ENCODE measurements around the gene RAPGEF6. TPM values are rescaled to one million over a fixed set of nuclear protein-coding genes. Genes with fewer than 3 reads are reported as not detected.

RAPGEF6 gene
- total RNA-seq, 1 donor from 2014 or later, result 16.9 TPM

DNA sequence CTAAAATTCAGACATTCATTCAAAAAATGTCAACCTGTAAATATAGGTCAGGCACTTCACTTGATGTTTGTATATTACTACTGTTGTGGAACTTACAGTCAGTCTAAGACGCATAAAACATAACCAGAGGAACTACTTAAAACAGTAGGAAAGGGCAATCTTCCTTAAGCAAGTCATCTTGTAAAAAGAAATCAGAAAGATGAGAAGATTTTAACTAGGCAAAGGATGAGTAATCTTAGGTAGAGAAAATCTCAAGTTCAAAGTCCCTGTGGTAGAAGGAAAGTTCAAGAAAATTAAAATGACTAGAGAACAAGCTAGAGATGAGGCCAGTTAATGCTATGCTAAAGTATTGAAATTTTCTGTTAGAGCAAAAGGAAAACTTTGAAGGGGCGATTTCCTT is 152.4 kb downstream of the RAPGEF6 start:
- peaks cover 4% of the 10 kb centered on the region for H3K36me3 Mint-ChIP-seq (ENCODE audit: low read depth, unreplicated experiment)
- H3K27ac Mint-ChIP-seq (ENCODE audit: unreplicated experiment), result no peak overlapping the region
- H3K4me3 Mint-ChIP-seq (ENCODE audit: unreplicated experiment), result no peak overlapping the region
- peaks cover 24% of the 10 kb centered on the region for H3K4me1 Mint-ChIP-seq (ENCODE audit: unreplicated experiment)
- H3K9me3 Mint-ChIP-seq (ENCODE audit: unreplicated experiment), result no peaks in the 10 kb centered on the region
- no peak for TF ChIP-seq CTCF (IDR thresholded peaks at IDR 0.05; ENCODE audit: unreplicated experiment)
- no peak for DNase-seq (ENCODE audit: low spot score)
- H3K27me3 Mint-ChIP-seq (ENCODE audit: unreplicated experiment), result no peaks in the 10 kb centered on the region

DNA sequence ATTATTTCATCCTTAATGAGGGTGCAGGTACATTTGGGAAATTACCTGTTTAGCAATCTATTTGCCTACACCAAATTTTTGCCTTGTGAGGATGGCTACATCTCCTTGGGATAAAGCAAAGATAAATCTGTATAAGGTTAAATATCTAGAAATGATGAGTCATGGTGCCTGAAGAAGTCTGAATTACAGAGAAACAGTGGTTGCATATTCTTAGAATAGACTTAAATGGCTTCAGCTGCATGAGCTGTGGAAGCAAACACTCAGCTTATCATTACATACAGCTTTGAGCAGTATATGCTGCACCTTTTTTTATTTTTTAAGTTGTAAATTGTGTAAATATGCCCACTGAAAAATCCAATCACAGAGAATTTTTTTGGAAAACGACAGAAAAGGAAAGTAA is 153.5 kb downstream of the RAPGEF6 start:
- H3K4me1 Mint-ChIP-seq (ENCODE audit: unreplicated experiment), result peaks cover 19% of the 10 kb centered on the region
- no peak overlapping the region for H3K27ac Mint-ChIP-seq (ENCODE audit: unreplicated experiment)
- no peaks in the 10 kb centered on the region for H3K36me3 Mint-ChIP-seq (ENCODE audit: low read depth, unreplicated experiment)
- H3K27me3 Mint-ChIP-seq (ENCODE audit: unreplicated experiment), result no peaks in the 10 kb centered on the region
- no peaks in the 10 kb centered on the region for H3K9me3 Mint-ChIP-seq (ENCODE audit: unreplicated experiment)
- TF ChIP-seq CTCF (IDR thresholded peaks at IDR 0.05; ENCODE audit: unreplicated experiment), result no peak
- H3K4me3 Mint-ChIP-seq (ENCODE audit: unreplicated experiment), result no peak overlapping the region
- DNase-seq (ENCODE audit: low spot score), result no peak

DNA sequence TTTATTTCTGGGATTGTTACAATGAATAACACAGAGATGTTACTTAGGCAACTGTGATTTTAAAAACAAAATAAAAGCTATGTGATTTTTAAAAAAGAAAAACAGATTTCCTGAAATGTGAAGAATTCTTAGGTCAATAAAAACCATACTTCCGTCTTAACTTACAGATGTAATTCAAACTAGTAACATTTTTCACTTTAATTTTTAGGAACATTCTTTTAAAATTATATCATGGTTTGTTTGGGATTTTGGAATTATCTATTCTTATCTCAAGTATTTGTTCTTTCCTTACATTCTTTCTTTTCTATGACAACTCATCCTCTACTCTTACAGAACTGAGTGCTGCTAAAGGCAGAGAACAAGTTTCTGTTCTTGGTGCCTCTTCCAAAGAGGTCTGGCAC is 159.5 kb downstream of the RAPGEF6 start:
- H3K27ac Mint-ChIP-seq (ENCODE audit: unreplicated experiment), result no peak overlapping the region
- H3K9me3 Mint-ChIP-seq (ENCODE audit: unreplicated experiment), result no peaks in the 10 kb centered on the region
- DNase-seq (ENCODE audit: low spot score), result no peak
- H3K4me1 Mint-ChIP-seq (ENCODE audit: unreplicated experiment), result peaks cover 18% of the 10 kb centered on the region
- H3K4me3 Mint-ChIP-seq (ENCODE audit: unreplicated experiment), result no peak overlapping the region
- no peaks in the 10 kb centered on the region for H3K36me3 Mint-ChIP-seq (ENCODE audit: low read depth, unreplicated experiment)
- no peaks in the 10 kb centered on the region for H3K27me3 Mint-ChIP-seq (ENCODE audit: unreplicated experiment)
- no peak for TF ChIP-seq CTCF (IDR thresholded peaks at IDR 0.05; ENCODE audit: unreplicated experiment)

DNA sequence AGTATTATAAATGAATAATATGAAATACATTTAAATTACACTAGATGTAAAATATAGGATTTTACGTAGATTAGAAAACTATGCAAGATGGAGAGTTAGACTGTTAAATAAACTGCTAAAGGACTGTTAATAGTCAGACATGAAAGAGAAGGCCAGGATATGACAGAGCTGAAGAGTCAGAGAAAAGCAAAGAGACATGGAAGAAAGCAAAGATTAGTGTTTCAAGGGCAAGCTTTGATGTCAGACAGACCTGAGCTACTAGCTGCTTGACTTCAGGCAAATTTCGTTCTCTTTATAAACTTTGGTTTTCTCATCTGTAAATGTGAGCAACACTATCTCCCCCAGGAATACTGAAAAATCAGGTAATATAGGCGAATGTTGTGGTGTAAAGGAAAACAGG is 161.3 kb downstream of the RAPGEF6 start:
- Mint-ChIP-seq H3K4me1 (ENCODE audit: unreplicated experiment) (peaks cover 11% of the 10 kb centered on the region), H3K27me3 (ENCODE audit: unreplicated experiment) (no peaks in the 10 kb centered on the region), H3K36me3 (ENCODE audit: low read depth, unreplicated experiment) (no peaks in the 10 kb centered on the region), H3K9me3 (ENCODE audit: unreplicated experiment) (no peaks in the 10 kb centered on the region), H3K4me3 (ENCODE audit: unreplicated experiment) (no peak overlapping the region), H3K27ac (ENCODE audit: unreplicated experiment) (no peak overlapping the region)
- TF ChIP-seq CTCF (IDR thresholded peaks at IDR 0.05; ENCODE audit: unreplicated experiment), result no peak
- no peak for DNase-seq (ENCODE audit: low spot score)

DNA sequence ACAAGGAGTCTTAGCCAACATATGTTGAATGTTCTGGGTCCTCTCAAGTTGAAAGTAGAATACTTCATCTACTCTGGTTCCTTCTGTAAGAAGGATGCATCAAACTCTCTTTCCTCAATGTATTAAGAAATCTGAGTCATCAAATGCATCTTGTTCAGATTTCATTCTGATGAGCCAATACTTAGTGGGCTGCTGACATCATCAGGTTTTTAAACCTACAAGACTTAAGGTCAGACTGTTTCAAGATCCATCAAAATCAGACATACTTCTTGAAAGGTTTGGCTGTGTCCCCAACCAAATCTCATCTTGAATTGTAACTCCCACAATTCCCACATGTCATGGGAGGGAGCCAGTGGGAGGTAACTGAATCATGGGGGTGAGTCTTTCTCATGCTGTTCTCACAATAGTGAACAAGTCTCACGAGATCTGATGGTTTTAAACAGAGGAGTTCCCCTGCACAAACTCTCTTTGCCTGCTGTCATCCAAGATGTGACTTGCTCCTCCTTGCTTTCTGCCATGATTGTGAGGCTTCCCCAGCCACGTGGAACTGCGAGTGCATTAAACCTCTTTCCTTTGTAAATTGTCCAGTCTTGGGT is 168.8 kb downstream of the RAPGEF6 start:
- no peak overlapping the region for H3K4me3 Mint-ChIP-seq (ENCODE audit: unreplicated experiment)
- H3K27ac Mint-ChIP-seq (ENCODE audit: unreplicated experiment), result no peak overlapping the region
- no peaks in the 10 kb centered on the region for H3K27me3 Mint-ChIP-seq (ENCODE audit: unreplicated experiment)
- peaks cover 17% of the 10 kb centered on the region for H3K4me1 Mint-ChIP-seq (ENCODE audit: unreplicated experiment)
- H3K9me3 Mint-ChIP-seq (ENCODE audit: unreplicated experiment), result no peaks in the 10 kb centered on the region
- TF ChIP-seq CTCF (IDR thresholded peaks at IDR 0.05; ENCODE audit: unreplicated experiment), result no peak
- no peak for DNase-seq (ENCODE audit: low spot score)
- peaks cover 4% of the 10 kb centered on the region for H3K36me3 Mint-ChIP-seq (ENCODE audit: low read depth, unreplicated experiment)

Data from endothelial cell (in vitro differentiated cells).